GM19372 (cell line): ENCODE measurements around the gene VSIG1.
A peak's percentile ranks its signal among the peaks of the same experiment; 100 is the strongest.

ENCODE experiments used
- ATAC-seq: cut with Tn5 transposase; IDR thresholded peaks from one replicate; pipeline ENCODE4 v1.9.1; 2021; ENCODE audit warnings: mild to moderate bottlenecking, low read depth, moderate library complexity; ENCODE audit not compliant: unreplicated experiment

Gene VSIG1

GRCh38 chrX:108059801-108060200, 14.9 kb downstream of the VSIG1 start:
- no peak for ATAC-seq

DNA sequence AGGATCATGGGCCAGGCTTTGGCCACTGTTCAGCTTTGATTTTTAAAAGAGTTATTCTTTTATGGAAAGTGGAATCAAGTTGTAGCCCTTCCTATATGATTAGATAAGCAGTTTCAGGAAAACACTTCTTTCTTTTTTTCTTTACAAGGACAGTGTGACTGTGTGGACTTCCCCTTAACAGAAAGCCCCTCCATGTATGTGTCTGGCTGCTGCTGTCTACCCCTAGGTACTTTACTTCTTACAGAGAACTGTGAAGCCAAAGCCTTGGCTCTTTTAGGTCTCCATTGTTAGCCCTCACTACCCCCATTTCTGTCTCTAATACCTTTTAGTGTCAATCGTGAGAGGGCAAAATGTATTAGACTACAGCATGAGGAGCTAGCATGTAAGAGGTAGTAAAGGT, 19.1 kb downstream of the VSIG1 start:
- ATAC-seq = no peak

DNA sequence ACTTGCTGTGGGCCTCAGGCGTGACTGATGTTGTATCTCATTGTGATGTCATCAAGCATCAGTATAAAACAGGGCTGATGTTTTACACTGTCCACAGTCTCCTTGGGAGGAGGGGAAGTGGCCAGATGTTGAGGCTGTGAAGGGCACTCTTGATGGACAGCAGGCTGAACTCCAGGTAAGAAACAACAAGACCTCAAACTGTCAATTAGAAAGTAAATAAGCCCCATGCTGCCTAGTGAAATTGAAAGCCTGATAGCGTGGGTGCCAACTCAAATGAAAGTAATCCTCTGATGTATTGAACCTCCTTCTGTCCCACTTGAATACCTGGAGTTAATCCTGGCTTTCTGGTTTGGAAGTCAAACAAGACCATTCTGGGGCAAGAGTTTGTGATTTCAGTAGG, 19.7 kb downstream of the VSIG1 start:
- no peak for ATAC-seq

GRCh38 chrX:108068121-108068520, 23.3 kb downstream of the VSIG1 start:
- no peak for ATAC-seq

- ATAC-seq = no peak
Measured at GRCh38 chrX:108070891-108071290, 26.0 kb downstream of the VSIG1 start.

GRCh38 chrX:108071578-108071977, 26.7 kb downstream of the VSIG1 start:
- ATAC-seq = no peak

GRCh38 chrX:108072746-108073145, 27.9 kb downstream of the VSIG1 start:
- no peak for ATAC-seq

- no peak for ATAC-seq
Measured at GRCh38 chrX:108081110-108081509, 36.2 kb downstream of the VSIG1 start.

DNA sequence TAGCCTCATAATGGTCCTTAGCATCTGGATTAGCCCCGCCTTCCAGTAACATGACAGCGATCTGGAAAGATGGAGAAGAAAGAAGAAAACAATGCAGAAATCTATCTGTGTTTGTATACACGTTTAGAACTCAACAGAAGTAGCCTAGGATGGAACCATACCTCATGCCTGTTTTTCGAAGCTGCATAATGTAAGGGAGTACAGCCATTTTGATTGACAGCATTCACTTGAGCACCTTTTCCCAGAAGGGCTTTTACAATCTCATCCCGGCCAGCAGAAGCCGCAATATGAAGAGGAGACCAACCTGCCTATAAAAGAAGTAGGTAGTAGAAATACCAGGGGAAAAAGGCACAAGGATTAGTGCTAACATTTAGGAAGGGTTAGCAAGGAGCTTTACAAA, 42.9 kb downstream of the VSIG1 start:
- ATAC-seq = no peak

DNA sequence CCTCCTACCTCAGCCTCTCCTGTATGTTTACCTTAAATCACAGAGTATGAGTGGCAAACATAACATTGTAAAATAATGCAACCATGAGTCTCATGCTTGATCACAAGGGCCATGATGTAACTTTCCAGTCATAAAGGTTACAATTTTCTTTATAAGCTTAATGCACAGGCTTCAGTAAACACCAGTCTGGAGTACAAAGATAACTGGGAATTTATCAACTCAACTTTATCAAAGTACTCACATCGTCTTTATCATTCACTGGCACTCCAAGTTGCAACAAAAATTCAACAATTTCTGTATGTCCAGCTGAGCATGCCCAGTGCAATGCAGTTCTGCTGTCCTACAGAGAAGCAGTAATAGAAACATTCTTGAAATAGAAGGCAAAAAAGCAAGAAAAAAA, 43.6 kb downstream of the VSIG1 start:
- no peak for ATAC-seq

GRCh38 chrX:108090491-108091263, 45.8 kb downstream of the VSIG1 start:
- ATAC-seq = peak; percentile 1

- ATAC-seq = peak; percentile 92
Measured at GRCh38 chrX:108091264-108091877, 46.5 kb downstream of the VSIG1 start, which contains the start of the genes ATG4A and PSMD10. Gene ATG4A (plus strand): TSS chrX:108091778. CDS start chrX:108091827, 49 bp downstream. Gene PSMD10 (minus strand): TSS chrX:108091542. CDS start chrX:108091520, 22 bp downstream.

DNA sequence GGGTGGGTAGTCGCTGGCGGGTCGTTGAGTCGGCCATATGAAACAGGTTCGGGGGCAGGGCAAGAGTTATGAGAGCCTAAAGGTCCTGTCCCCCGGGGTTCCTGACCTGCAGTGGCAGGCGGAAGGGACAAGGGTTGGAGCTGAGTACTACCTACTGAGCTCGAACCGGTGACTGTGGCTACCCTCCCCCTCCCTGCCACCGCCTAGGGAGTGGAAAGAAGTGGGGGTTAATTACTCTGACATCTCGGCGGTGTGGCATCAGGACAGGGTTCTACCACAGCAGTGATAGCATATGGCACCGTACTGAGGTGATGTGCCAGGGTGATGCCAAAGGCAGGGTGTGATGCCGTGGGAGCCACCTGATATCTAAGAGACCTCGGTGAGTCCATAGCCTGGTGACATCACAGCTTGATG, 47.0 kb downstream of the VSIG1 start:
- ATAC-seq = peak; percentile 38

GRCh38 chrX:108097380-108097779, 52.5 kb downstream of the VSIG1 start:
- no peak for ATAC-seq

- ATAC-seq = no peak
Measured at GRCh38 chrX:108105473-108105872, 60.6 kb downstream of the VSIG1 start.

DNA sequence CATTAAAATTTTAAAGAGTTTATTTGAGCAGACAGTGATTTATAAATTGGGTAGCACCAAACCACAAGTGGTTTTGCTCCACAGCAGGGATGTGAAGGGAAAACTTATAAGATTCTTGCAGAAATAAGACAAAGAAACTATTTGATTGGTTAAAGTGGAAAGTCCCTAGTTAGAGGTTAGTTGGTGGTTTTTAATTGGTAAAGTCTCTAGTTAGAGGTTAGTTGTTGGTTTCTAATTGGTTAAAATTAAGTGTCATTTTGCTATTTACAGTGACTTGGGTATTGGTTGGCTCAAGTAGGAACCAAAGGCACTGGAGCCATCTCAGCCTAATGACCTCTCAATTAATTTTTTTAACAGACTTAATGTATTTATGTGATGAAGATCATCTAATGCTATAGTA, 69.7 kb downstream of the VSIG1 start:
- ATAC-seq = no peak

DNA sequence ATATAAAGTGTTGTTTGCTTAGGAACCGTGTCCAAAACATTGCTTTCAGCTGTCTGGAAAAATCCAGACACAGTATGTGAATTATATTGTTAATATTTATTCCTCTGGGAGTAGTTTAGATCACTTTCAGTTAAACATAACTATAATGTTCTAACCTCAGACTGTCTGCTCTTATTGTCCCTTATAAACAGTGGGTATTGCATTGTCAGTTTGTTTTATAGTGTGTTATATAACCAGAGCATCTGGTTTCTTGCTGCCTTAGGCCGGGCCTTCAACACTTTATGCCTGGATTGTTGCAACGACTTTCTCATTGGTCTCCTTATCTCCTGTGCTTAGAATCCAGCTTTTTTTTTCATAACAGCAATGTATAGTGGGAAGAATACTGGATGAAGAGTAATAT, 73.1 kb downstream of the VSIG1 start:
- ATAC-seq = no peak

DNA sequence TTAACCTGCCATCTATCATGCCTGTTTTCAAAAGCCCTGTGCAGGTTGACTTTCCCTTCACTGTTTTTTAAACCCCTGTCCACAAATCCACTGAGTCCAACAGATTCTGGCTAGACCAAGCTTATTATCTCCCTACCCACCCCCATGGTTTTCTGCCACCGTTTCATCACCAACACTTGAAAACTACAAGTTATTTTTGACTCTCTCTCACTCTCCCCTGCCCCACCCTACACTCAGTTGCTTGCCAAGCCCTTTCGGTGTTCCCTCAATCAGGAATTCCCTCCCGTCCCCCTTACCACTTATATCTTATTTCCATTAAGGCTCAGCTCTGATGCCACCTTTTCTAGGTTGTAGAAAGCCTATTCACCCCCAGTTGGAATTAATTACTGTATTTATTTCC, 76.4 kb downstream of the VSIG1 start:
- ATAC-seq = no peak

- ATAC-seq = no peak
Measured at GRCh38 chrX:108122748-108123147, 77.9 kb downstream of the VSIG1 start.

- no peak for ATAC-seq
Measured at GRCh38 chrX:108123591-108124366, 78.9 kb downstream of the VSIG1 start.

- ATAC-seq = no peak
Measured at GRCh38 chrX:108126661-108127060, 81.8 kb downstream of the VSIG1 start.
